ENCODE measurements around the gene SIRT2. TPM values are rescaled to one million over a fixed set of nuclear protein-coding genes. Genes with fewer than 3 reads are reported as not detected.

Gene SIRT2
- total RNA-seq, 1 experiment from 2014 or later = 162 TPM

DNA sequence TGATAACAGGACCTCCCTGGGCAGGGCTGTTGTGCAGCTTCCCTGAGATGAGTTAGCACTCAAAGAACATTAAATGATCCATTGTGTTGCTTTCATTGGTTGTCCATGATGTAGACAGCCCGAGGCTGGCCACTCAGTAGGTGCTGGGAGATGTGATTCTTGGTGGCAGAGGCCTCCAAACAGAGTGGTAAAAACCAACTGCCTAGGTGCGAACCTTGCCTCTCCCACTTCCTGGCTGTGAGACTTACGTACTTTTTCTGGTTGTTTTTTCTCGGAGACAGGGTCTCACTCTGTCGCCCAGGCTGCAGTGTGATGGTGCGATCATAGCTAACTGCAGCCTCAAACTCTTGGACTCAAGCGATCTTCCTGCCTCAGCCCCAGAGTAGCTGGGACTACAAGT lies 25.0 kb upstream of the SIRT2 start:
- no peaks in the 10 kb centered on the region; the same call in 1 of the 2 replicates for H3K36me3 ChIP-seq (ENCODE audit: control insufficient read depth, insufficient read depth, low read length)

DNA sequence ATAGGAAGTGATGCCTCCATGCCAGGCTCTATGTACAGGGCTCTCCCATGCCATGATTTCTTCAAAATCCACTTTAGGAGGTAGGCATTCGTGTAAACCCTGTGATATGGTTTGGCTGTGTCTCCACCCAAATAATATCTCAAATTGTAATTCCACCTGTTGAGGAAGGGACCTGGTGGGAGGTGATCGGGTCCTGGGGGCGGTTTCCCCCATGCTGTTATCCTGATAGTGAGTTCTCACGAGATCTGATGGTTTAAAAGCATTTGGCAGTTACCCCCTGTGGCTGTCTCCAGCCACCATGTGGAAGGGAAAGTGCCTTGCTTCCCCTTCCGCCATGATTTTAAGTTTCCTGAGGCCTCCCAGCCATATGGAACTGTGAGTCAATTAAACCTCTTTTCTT lies 23.1 kb upstream of the SIRT2 start:
- CTCF ChIA-PET = no interaction called here
- in situ Hi-C loops (cut with HindIII; ENCODE audit: low pct_unique_long_range_greater_than_20kb, low sequenced_read_pairs) = no loop called here

More for the DNA sequence above, 25.0 kb upstream of the SIRT2 start:
- Histone ChIP-seq H3K4me3 (ENCODE audit: low read depth in 2 of 2, low read length in 2 of 2) (no peak overlapping the region), H3K27ac (ENCODE audit: low read length) (no peak overlapping the region), H3K9me3 (ENCODE audit: control insufficient read depth, insufficient read depth, low read depth, low read length) (no peaks in the 10 kb centered on the region), H3K4me1 (ENCODE audit: control insufficient read depth, insufficient read depth, low read length) (peaks cover 1% of the 10 kb centered on the region), H3K27me3 (ENCODE audit: control insufficient read depth, insufficient read depth, low read length) (no peaks in the 10 kb centered on the region)
- DNase-seq (ENCODE audit: low read depth, low spot score) = no peak
- no peak for ATAC-seq
- CTCF ChIA-PET = interaction anchor here (0.9 kb wide), 1 partner anchor 38 kb away, joined by 9 read pairs; no protein-coding TSS in a partner anchor
- intact Hi-C loops (cut with micrococcal nuclease; ENCODE audit: unreplicated experiment) = no loop called here
- TSS peak; percentile 11 for BruUV-seq (replicated peaks)
- in situ Hi-C loops (cut with HindIII; ENCODE audit: low pct_unique_long_range_greater_than_20kb, low sequenced_read_pairs) = no loop called here
- POLR2A ChIA-PET = interaction anchor here (0.5 to 0.6 kb wide), 2 partner anchors 409 to 1607 kb away, joined by 3 to 12 read pairs; no protein-coding TSS in a partner anchor
- TF ChIP-seq POLR2AphosphoS5 (IDR thresholded peaks at IDR 0.05; ENCODE audit: low read depth, low read length) = no peak
- TF ChIP-seq TCF7L2 (IDR thresholded peaks at IDR 0.05; ENCODE audit: low read depth, low read length) = no peak
- TF ChIP-seq, protein P1, sequence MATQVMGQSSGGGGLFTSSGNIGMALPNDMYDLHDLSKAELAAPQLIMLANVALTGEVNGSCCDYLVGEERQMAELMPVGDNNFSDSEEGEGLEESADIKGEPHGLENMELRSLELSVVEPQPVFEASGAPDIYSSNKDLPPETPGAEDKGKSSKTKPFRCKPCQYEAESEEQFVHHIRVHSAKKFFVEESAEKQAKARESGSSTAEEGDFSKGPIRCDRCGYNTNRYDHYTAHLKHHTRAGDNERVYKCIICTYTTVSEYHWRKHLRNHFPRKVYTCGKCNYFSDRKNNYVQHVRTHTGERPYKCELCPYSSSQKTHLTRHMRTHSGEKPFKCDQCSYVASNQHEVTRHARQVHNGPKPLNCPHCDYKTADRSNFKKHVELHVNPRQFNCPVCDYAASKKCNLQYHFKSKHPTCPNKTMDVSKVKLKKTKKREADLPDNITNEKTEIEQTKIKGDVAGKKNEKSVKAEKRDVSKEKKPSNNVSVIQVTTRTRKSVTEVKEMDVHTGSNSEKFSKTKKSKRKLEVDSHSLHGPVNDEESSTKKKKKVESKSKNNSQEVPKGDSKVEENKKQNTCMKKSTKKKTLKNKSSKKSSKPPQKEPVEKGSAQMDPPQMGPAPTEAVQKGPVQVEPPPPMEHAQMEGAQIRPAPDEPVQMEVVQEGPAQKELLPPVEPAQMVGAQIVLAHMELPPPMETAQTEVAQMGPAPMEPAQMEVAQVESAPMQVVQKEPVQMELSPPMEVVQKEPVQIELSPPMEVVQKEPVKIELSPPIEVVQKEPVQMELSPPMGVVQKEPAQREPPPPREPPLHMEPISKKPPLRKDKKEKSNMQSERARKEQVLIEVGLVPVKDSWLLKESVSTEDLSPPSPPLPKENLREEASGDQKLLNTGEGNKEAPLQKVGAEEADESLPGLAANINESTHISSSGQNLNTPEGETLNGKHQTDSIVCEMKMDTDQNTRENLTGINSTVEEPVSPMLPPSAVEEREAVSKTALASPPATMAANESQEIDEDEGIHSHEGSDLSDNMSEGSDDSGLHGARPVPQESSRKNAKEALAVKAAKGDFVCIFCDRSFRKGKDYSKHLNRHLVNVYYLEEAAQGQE (IDR thresholded peaks at IDR 0.05; ENCODE audit: insufficient read depth in 1 of 2, low read depth in 2 of 2, low read length in 1 of 2) = no peak
- no peak for TF ChIP-seq SIN3A (IDR thresholded peaks at IDR 0.05; ENCODE audit: borderline replicate concordance, insufficient read depth, low read depth, low read length)

More for the DNA sequence above, 23.1 kb upstream of the SIRT2 start:
- BruUV-seq (replicated peaks) = no TSS peak
- DNase-seq (ENCODE audit: low read depth, low spot score) (no peak), ATAC-seq (no peak)
- H3K9me3 ChIP-seq (ENCODE audit: control insufficient read depth, insufficient read depth, low read depth, low read length) = no peaks in the 10 kb centered on the region
- no peak overlapping the region for H3K27ac ChIP-seq (ENCODE audit: low read length)
- POLR2A ChIA-PET = interaction anchor here (0.6 to 1.0 kb wide), 2 partner anchors 13 to 416 kb away, joined by 3 read pairs; no protein-coding TSS in a partner anchor
- TF ChIP-seq, protein P1 (IDR thresholded peaks at IDR 0.05; ENCODE audit: insufficient read depth in 1 of 2, low read depth in 2 of 2, low read length in 1 of 2) = no peak
- TF ChIP-seq POLR2AphosphoS5 (IDR thresholded peaks at IDR 0.05; ENCODE audit: low read depth, low read length) = peak; percentile 8; the same call in 1 of the 2 replicates
- intact Hi-C loops (cut with micrococcal nuclease; ENCODE audit: unreplicated experiment) = no loop called here
- no peak overlapping the region for H3K4me3 ChIP-seq (ENCODE audit: low read depth in 2 of 2, low read length in 2 of 2)
- H3K4me1 ChIP-seq (ENCODE audit: control insufficient read depth, insufficient read depth, low read length) = peaks cover 11% of the 10 kb centered on the region
- no peaks in the 10 kb centered on the region for H3K27me3 ChIP-seq (ENCODE audit: control insufficient read depth, insufficient read depth, low read length)
- H3K36me3 ChIP-seq (ENCODE audit: control insufficient read depth, insufficient read depth, low read length) = no peaks in the 10 kb centered on the region; the same call in 1 of the 2 replicates

All from Panc1 (cell line).